ENCODE data around the gene EXOC6B. TPM values are rescaled to one million over a fixed set of nuclear protein-coding genes. Genes with fewer than 3 reads are reported as not detected.

The EXOC6B gene
- total RNA-seq, 4 donors from 2014 or later, result 21.0 to 57.7 (median 36.1) TPM

DNA sequence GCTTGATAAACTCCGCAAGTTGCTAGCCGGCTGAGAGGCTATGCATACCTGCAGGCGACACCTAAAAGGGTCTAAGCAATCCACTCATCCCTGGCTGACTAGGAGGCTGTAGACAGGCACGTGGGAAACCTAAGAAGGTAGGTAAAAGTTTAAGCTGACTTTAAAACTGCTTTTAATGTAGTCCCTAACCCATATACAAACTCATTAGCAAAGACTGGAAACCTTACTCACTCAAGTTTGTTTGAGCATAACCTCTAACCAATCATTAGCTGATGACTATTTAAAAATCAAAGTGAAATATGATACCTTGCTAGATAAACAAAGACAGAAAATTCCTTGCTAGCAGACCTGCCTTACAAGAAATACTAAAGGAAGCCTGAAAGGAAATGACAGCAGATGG, 106.4 kb downstream of the EXOC6B start:
- Histone ChIP-seq H3K27me3 (no peaks in the 10 kb centered on the region), H3K36me3 (peaks cover 0 to 33% (median 0%) of the 10 kb centered on the region in 3 donors), H3K9me3 (no peaks in the 10 kb centered on the region), H3K27ac (no peak overlapping the region), H3K4me1 (peaks cover 0 to 37% (median 7%) of the 10 kb centered on the region in 3 donors), H3K4me3 (no peak overlapping the region)
- WGBS, 2 donors, result 74 to 75% methylated on average over 4 of the region's 4 CpGs
- DNase-seq, result no peak
- no peak for TF ChIP-seq POLR2A (IDR thresholded peaks at IDR 0.05)
- TF ChIP-seq CTCF (IDR thresholded peaks at IDR 0.05), result no peak
- intact Hi-C loops (cut with DNase I), result no loop called here

GRCh38 chr2:72718876-72719275, 107.0 kb downstream of the EXOC6B start:
- no peak overlapping the region for H3K27ac ChIP-seq
- H3K4me3 ChIP-seq, result no peak overlapping the region
- TF ChIP-seq POLR2A (IDR thresholded peaks at IDR 0.05), result no peak
- TF ChIP-seq CTCF (IDR thresholded peaks at IDR 0.05), result no peak
- H3K27me3 ChIP-seq, result no peaks in the 10 kb centered on the region
- H3K36me3 ChIP-seq, result peaks cover 0 to 39% (median 0%) of the 10 kb centered on the region in 3 donors
- no peaks in the 10 kb centered on the region for H3K9me3 ChIP-seq
- peaks cover 0 to 35% (median 7%) of the 10 kb centered on the region in 3 donors for H3K4me1 ChIP-seq
- intact Hi-C loops (cut with DNase I), result no loop called here
- DNase-seq, result no peak

DNA sequence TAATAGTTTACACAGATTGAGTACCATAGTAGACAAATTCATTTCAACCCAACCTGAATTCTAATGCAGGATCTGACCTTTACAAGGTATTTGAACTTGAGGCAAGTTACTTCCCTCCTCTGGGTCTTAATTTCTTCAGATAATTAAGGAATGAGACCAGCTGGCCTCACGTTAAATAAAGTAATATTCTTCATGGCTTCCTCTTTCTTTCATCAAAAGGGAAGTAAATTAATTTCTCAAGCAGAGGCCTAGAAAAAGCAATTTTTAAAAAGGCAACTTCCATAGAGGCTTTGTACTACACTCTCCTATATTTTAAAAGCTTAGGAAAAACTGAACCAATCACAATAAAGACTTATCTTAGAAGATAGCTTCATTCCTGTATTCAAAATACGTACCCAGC, 109.2 kb downstream of the EXOC6B start:
- Histone ChIP-seq H3K4me3 (no peak overlapping the region), H3K27ac (no peak overlapping the region), H3K27me3 (no peaks in the 10 kb centered on the region), H3K9me3 (no peaks in the 10 kb centered on the region), H3K4me1 (peaks cover 0 to 17% (median 7%) of the 10 kb centered on the region in 3 donors), H3K36me3 (peaks cover 0 to 56% (median 0%) of the 10 kb centered on the region in 3 donors)
- intact Hi-C loops (cut with DNase I), result no loop called here
- DNase-seq, result no peak
- TF ChIP-seq POLR2A (IDR thresholded peaks at IDR 0.05) (no peak), CTCF (IDR thresholded peaks at IDR 0.05) (no peak)
- 38 to 39% methylated on average over 2 of the region's 2 CpGs for WGBS, 2 donors

DNA sequence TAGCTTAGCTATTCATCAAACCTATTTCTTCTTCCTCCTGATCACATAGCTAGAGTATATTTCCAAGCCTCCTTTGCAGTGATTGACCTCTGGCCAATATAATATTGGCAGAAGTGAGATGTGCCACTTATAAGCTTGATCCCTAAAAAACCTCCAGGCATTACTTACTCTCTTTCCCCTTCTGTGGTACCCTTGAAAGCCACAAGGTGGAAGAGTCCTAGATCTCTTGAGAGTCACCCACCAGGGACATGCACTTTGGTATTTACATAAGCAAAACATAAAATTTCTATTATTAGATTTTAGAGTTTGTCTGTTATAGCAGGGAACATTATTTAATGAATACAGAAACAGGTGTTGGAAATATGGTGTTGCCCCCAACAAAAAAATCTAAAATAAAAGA, 112.0 kb downstream of the EXOC6B start:
- intact Hi-C loops (cut with DNase I), result no loop called here
- no peak for TF ChIP-seq POLR2A (IDR thresholded peaks at IDR 0.05)
- no peak for TF ChIP-seq CTCF (IDR thresholded peaks at IDR 0.05)
- H3K4me3 ChIP-seq, result no peak overlapping the region

GRCh38 chr2:72712977-72713376, 112.9 kb downstream of the EXOC6B start:
- intact Hi-C loops (cut with DNase I), result no loop called here
- H3K27me3 ChIP-seq, result no peaks in the 10 kb centered on the region

More for the DNA sequence above, 112.0 kb downstream of the EXOC6B start:
- H3K36me3 ChIP-seq, result peaks cover 0 to 56% (median 0%) of the 10 kb centered on the region in 3 donors
- no peaks in the 10 kb centered on the region for H3K27me3 ChIP-seq
- no peaks in the 10 kb centered on the region for H3K9me3 ChIP-seq
- DNase-seq, result no peak
- H3K4me1 ChIP-seq, result peaks cover 0 to 11% (median 0%) of the 10 kb centered on the region in 3 donors
- no peak overlapping the region for H3K27ac ChIP-seq

More at GRCh38 chr2:72712977-72713376, 112.9 kb downstream of the EXOC6B start:
- Histone ChIP-seq H3K36me3 (peaks cover 0 to 55% (median 0%) of the 10 kb centered on the region in 3 donors), H3K4me3 (no peak overlapping the region), H3K27ac (no peak overlapping the region), H3K9me3 (no peaks in the 10 kb centered on the region), H3K4me1 (peaks cover 0 to 8% (median 0%) of the 10 kb centered on the region in 3 donors)
- DNase-seq, result no peak
- no peak for TF ChIP-seq CTCF (IDR thresholded peaks at IDR 0.05)
- TF ChIP-seq POLR2A (IDR thresholded peaks at IDR 0.05), result no peak

All from esophagus squamous epithelium (tissue), 5 donors.